HG03159 (cell line): ENCODE measurements around the gene USP53.
"Not testable (repeated sequence)": the region's sequence is repeated elsewhere in the genome, so short reads cannot be mapped to it uniquely, and the experiment has no call there.

ENCODE experiments used
- ATAC-seq: cut with Tn5 transposase; IDR thresholded peaks from one replicate; pipeline ENCODE4 v1.9.1; 2021; ENCODE audit warnings: mild to moderate bottlenecking, moderate library complexity; ENCODE audit not compliant: unreplicated experiment

USP53 gene

DNA sequence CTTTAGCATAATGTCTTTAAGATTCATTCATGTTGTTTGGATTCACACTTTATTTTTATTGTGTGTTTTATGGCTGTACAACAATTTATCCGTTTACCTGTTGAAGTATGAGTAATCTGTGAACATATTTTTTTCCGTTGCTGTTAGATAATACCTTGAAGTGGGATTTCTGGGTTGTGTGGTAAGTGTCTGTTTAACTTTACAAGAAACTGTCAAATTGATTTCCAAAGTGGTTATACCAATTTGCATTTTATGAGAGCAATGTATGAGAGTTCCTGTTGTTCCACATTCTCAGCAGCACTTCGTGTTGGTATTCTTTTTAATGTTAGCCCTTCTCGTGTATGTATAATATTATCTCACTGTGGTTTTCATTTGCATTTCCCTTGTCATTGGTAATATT, 53.6 kb downstream of the USP53 start:
- no peak for ATAC-seq

DNA sequence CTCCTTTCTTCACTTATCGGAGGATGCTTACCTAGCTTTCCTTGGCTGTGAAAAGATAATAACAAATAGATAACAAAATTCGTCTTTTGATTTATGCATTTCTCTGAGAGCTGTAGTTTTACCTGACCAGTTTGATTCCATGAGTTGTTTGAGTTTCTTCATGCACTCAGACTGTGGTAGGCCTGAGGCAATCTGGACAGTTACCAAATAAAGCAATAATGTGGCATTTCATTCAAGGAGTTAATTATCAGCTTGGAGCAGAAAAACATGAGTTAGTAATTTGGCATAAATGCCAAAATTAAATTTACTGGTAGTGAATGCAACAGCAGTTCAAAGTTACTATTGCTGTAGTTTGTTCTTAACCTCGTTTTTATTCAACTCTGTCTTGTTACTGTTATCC, 56.0 kb downstream of the USP53 start:
- no peak for ATAC-seq

GRCh38 chr4:119271361-119272085, 59.0 kb downstream of the USP53 start:
- ATAC-seq = no peak

DNA sequence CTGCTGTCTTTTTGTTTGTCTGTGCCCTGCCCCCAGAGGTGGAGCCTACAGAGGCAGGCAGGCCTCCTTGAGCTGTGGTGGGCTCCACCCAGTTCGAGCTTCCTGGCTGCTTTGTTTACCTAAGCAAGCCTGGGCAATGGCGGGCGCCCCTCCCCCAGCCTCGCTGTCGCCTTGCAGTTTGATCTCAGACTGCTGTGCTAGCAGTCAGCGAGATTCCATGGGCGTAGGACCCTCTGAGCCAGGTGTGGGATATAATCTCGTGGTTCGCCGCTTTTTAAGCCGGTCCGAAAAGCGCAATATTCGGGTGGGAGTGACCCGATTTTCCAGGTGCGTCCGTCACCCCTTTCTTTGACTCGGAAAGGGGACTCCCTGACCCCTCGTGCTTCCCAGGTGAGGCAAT, 67.0 kb downstream of the USP53 start:
- not testable (repeated sequence) for ATAC-seq

DNA sequence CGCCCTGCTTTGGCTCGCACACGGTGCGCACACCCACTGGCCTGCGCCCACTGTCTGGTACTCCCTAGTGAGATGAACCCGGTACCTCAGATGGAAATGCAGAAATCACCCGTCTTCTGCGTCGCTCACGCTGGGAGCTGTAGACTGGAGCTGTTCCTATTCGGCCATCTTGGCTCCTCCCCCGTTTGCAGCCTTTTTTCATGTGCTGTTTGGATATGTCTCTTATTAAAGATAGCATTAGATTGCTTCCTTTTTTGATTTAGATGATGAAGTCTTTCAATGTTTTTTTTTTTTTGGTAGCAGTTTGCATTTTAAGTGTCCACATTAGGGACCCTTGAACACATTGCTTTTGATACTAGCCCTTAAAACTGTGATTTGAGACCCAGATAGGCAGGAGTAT, 67.4 kb downstream of the USP53 start:
- ATAC-seq = not testable (repeated sequence)

DNA sequence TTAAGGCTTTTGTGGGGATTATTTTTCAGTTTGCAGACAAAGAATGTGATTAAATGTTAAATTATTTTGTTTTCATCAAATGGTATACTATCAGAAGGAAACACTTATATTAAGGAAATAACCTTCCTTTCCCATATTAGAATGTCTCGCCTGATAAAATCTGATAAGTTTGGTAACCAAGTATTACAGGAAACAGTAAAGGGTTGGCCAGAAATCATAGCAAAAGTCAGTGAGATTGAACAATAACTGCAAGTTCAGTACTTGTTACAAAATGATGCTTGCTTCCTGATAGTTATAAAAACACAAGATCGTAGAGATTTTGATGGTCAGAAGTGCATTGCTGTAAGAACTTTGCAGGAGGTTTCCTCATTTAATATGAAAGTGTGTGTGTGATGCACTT, 68.9 kb downstream of the USP53 start:
- ATAC-seq = no peak

GRCh38 chr4:119284876-119285780, 72.6 kb downstream of the USP53 start:
- peak; percentile 81 for ATAC-seq

DNA sequence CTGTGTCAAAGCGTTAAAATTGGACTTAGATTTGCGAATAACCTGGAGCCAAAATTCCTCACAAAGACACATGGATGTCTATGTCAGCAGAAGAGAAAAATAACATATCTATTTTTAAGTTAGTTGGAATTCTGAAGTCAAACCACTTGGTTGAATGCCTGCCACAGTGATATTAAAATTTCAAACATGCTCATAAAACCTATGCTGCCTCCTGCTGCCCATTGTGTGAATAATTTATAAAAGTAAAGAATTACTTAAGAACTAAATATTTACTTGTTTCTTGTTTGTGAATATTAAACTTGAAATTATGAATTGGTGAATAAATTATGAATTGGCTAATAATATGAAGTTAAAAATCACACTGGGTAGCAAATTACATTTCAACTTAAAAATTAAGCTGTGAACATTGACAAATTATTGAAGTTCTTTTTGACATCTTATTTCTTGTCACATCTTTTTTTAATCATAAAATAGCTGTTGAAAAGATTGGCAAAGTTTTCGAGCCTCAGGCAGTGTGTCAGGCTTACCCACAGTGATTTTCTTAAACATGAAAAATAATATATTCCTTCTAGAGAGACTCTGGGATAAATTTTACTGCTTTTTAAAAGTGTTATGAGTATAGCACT, 74.0 kb downstream of the USP53 start:
- ATAC-seq = no peak

DNA sequence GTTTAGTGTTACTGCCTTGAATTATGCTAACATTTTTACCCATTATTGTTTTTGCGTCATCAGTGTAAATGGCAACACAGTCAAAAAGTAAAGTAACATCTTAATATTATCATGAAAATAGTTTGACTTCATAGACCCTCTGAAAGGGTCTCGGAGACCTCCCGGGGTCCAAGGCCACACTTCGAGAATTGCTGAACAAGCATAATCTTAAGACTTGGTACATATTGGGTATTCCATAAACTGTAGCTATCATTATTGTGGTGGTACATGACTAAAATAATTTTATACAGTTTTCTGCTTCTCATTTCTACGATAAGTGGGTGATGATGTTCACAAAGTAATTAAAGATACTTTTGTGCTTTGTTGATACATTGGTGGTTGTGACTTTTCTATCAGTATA, 76.8 kb downstream of the USP53 start:
- no peak for ATAC-seq

- ATAC-seq = no peak
These were observed 78.1 kb downstream of the USP53 start for GRCh38 chr4:119290598-119290997.

DNA sequence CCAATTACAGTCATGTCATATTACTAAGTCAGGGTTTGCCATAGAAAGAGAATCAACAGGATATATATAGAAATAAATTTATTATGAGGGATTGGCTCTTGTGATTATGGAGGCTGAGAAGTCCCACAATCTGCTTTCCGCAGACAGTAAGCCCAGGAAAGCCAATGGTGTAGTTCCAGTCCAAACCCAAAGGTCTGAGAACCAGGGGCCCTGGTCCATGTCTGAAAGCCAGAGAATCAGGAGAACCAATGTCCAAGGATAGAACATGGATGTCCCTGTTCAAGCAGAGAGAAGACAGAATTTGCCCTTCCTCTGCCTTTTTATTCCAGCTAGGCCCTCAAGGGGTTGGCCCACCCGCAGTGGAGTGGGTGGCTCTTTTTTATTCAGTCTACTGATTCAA, 83.8 kb downstream of the USP53 start:
- ATAC-seq = no peak

DNA sequence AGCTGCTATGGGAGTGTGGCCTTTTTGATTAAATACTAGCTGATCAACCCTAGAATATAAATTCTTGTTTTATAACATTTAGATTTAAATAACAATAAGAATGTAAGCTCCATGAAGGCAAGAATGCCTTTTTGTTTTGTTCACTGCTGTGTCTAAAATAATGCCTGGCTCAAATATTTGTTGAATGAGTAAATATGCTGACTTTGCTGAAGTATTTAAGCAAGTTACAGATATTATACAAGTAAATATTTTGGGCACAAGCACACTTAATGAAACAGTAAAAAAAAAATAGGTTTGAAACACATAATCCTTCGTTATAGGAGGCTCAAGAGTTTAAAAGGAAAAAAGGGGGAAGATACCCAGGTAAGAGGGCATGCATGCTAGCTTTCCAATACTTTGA, 85.3 kb downstream of the USP53 start:
- ATAC-seq = no peak

DNA sequence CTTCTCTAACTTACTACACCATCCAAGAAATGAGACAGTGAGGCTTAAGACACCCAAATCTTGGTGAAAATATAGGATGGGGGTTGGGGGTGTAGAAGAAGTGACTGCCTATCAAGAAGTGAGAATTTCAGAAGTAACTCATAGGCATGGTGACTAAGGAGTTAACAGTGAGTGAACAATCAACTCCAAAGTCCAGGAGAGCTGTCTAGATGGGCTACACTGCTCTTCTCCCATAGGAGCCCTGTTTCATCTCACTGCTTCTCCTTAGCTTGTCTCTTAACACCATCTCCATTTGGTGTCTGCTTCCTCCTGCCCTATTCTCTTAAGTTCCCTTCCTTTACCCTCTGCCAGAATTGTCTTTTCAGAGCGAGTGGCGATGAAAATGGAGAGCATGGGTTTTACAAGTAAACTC, 86.8 kb downstream of the USP53 start:
- ATAC-seq = no peak

GRCh38 chr4:119299741-119300100, 87.2 kb downstream of the USP53 start:
- ATAC-seq = peak; percentile 56

DNA sequence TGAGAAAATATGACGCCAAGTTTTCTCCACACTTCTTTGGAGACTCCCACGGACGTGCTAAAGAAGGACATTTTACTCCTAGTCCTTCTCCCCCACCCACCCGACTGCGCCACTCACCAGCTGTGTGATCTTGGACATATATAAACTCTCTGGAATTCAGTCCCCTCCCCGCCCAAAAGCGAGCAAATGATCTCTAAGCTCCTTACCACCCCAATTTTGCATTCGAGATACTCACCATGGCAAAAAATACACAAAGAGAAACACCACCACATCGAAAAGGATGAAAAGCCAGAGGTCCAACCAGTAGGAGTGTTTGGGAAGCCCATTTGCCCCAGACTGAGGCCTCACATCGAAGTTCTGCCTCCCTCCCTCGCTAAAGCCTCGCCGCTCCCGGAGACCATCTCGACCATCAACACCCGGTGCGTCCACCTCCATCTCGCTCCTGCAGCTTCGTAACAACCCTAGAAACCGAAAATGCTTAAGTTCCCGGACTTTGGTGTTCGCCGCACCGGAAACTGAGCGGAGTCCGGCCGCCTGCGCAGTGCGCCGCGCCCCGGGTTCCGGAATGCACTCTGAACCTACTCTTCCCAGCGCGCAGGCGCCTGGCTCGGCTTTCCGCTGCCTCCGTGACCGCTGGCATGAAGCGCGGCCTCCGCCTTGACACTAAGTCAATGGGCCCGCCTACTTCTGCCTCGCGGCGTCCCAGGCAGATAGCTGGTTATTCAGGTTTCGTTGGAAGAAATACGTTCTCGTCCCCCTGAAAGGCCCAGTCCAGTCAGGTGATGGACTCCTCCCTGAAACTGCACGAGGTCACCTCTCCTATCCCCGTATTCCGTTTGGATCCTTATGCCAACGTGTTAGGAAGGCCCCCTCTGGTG, 87.8 kb downstream of the USP53 start:
- ATAC-seq = peak; percentile 95

DNA sequence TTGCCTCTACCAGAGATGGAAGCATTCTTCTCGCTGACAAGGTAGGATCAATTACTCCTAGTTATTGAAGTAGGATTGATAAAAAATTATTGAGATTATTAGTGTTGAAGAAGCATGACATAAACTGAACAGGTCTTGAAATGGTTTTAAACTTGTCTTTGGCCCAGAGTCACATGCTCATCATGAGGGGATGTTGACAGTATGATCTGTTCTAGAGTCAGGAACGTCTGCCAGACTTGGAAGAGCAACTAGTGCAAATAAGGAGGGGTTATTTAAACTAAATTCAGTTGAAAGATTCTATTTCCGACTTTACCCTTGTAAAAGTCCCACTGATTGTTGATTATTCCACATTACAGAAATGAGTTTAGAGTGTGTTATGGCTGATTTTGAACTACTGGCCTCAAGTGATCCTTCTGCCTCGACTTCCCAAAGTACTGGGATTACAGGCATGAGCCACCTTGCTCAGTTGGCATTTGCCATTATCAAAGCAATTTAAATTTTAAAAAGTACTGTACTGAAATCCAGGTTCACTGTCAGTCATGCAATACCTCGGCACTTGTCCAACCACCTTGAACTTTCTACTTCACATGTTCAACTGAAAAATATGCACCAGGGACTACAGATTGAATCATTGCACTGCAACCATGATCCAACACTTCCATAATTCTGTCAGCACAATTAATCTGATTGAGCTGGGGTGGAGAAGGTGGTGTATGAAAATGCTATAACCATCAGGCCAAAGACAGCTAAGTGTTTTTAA, 89.7 kb downstream of the USP53 start:
- no peak for ATAC-seq

DNA sequence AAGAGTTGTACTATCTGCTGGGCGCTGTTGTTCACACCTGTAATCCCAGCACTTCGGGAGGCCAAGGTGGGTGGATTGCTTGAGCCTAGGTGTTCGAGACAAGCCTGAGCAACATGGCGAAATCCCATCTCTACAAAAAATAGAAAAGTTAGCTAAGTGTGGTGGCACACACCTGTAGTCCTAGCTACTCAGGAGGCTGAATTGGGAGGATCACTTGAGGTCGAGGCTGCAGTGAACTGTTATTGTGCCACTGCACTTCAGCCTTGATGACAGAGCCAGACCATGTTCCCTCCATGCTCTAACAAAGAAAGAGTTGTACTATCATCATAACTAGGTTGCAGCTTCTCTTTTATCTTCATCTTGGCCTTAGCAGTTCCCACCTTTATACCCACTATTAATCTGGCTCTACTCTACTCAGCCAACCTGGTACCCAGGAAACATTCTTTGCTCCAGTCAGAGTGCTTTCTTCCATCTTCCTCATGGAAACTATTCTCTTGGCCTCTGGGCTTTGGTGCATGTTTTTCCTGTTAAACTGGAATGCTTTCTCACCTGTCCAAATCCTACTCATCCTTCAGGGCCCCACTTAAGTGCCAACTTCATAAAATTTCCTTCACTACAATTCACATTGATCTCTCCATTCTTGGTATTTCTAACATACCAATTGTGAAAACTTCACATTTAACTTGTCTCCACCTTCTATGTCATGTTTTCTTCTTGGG, 91.2 kb downstream of the USP53 start:
- no peak for ATAC-seq

GRCh38 chr4:119304431-119304830, 91.9 kb downstream of the USP53 start:
- ATAC-seq = no peak

DNA sequence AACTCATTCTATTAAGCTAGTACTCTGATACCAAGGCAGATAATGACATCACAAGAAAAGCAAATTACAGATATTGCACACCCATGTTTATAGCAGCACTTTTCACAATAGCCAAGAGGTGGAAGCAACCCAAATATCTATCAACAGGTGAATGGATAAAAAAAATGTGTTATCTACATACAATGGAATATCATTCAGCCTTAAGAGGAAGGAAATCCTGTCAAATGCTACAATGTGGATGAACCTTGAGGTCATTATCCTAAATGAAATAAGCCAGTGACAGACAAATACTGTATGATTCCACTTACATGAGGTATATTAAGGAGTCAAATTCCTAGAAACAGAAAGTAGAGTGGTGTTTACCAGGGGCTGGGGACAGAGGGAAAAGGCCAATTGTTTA, 95.1 kb downstream of the USP53 start:
- no peak for ATAC-seq
